Skin epidermis (tissue), 12 donors: ENCODE data around the gene FREM3.
"Not testable (repeated sequence)": the region's sequence is repeated elsewhere in the genome, so short reads cannot be mapped to it uniquely, and the experiment has no call there.

Source experiments
- H3K27ac ChIP-seq, 21 experiments: fragments of 200-600 bp; sonication (generic) in 11 of 21; one replicate each; pipeline ENCODE4 v1.5.0; 2020; ENCODE audit warnings: mild to moderate bottlenecking in 3 of 21, inconsistent platforms in 2 of 21, moderate library complexity in 2 of 21
- H3K4me3 ChIP-seq, 7 experiments: fragments of 200-600 bp; sonication (generic) in 2 of 7; one replicate each; pipeline ENCODE4 v1.5.0; 2020; ENCODE audit warnings: inconsistent platforms in 2 of 7, mild to moderate bottlenecking in 2 of 7, moderate library complexity in 1 of 7

Gene FREM3

DNA sequence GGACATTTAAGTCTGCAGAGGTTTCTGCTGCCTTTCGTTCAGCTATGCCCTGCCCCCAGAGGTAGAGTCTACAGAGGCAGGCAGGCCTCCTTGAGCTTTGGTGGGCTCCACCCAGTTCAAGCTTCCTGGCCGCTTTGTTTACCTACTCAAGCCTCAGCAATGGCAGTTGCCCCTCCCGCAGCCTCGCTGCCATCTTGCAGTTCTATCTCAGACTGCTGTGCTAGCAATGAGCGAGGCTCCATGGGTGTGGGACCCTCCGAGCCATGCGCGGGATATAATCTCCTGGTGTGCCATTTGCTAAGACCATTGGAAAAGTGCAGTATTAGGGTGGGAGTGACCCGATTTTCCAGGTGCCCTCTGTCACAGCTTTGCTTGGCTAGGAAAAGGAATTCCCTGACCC lies 26.8 kb downstream of the FREM3 start:
- H3K27ac ChIP-seq, H3K4me3 ChIP-seq: not testable (repeated sequence)

DNA sequence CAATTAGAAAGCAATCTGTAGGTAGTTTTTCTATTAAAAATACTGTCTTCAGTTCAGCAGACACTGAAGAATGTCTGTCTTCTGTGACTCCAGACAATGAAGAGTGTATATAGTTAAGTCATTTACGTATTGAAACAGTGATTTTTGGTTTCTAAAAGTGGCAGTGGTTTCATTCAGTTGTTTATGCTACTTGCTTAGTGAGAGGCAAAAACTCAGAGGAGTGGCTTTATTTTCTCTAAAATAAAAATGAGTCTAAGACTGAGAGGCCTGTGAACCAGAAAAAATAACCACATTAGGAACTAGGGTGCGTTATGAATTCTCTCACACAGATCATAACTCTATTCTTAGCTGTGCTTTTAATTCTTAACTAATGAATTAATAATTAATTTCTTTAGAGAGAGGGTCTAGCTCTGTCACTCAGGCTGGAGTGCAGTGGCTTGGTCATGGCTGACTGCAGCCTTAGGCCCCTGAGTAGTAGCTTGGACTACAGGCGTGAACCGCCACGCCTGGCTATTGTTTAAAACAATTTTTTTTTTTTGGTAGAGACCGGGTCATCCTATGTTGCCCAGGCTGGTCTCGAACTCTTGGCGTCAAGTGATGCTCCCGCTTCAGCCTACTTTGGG lies 31.4 kb downstream of the FREM3 start:
- H3K4me3 ChIP-seq: no peak overlapping the region
- no peak overlapping the region for H3K27ac ChIP-seq

DNA sequence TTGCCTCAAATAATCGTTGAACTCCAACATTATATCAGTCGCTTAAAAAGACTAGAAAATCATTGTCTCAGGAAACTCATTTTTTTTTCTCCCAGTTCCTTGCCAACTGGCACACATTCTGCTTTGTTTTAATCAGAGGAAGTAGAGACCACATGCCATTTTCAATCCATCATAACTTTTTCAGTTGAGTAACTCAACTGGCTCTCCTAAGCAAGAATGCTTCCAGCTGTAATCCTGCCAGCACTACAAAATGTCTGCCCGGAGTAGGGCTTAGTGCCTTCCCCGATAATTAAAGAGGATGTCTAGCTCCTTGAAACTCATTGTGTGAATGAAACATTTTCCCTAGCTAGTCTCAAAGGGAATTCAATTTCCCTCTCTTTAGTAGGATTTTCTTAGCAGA lies 33.0 kb downstream of the FREM3 start:
- H3K4me3 ChIP-seq: no peak overlapping the region
- no peak overlapping the region for H3K27ac ChIP-seq

DNA sequence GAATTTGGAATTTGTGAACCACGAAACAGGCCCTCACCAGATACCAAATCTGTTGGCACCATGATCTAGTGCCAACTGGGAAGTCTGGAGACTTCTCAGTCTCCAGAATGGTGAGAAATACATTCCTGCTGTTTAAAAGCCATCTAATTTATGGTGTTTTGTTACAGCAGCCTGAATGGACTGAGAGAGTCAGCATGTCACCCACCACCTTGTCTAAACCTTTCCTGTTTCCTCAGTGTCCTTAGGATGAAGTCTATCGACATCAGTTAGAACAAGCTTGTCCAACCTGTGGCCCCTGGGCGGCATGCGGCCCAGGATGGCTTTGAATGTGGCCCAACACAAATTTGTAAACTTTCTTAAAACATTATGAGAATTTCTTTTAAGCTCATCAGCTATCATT lies 42.1 kb downstream of the FREM3 start:
- H3K4me3 ChIP-seq: no peak overlapping the region
- no peak overlapping the region for H3K27ac ChIP-seq

DNA sequence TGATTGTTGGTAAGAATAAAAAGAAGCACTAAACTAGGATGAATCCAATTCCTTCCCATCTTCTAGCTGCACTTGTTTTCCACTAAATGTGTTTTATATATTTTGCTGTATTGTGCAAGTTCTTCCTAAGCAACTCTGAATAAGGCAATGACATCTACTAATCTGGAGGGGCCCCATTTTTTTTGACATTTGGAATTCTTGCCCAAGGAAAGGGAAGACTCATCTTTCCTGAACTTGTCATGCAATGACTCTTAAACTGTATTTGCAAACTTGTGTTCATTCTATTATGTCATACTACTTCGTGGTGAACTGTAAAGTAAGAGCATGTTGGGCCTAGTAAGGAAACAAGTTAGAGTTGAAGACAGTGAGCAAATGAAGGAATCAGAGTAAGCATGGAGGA lies 45.9 kb downstream of the FREM3 start:
- Histone ChIP-seq H3K4me3 (no peak overlapping the region), H3K27ac (no peak overlapping the region)

DNA sequence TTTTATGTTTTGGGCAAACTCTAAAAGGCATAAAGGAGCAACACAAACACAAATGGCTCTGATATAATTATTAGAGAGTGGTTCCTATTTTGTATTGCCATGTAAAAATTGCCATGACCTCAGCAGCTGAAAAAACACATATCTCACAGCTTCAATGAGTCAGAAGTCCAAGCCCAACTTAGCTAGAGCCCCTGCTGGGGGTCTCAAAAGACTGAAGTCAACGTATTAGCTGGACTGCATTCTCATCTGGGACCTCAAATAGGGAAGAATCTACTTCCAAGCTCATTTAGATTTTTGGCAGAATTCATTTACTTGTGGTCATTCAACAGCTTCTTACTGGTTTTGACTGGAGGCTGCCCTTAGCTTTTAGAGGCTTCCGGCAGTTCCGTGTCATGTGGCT lies 47.4 kb downstream of the FREM3 start:
- H3K27ac ChIP-seq: no peak overlapping the region
- no peak overlapping the region for H3K4me3 ChIP-seq

DNA sequence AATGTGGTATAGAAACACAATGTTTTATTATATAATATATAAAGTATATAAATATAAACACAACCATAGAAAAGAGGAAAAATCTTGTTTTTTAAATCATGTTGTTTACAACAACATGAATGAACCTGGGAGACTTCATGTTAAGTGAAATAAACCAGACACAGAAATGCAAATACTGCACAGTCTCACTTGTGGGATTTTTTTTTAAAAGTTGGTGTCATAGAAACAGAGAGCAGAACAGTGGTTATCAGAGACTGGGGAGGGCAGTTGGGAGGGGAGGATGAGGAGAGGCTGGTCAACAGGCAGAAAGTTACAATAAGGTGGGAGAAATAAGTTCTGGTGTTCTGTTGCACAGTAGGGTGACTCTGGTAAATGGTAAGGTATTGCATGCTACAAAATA lies 57.1 kb downstream of the FREM3 start:
- H3K4me3 ChIP-seq: no peak overlapping the region

DNA sequence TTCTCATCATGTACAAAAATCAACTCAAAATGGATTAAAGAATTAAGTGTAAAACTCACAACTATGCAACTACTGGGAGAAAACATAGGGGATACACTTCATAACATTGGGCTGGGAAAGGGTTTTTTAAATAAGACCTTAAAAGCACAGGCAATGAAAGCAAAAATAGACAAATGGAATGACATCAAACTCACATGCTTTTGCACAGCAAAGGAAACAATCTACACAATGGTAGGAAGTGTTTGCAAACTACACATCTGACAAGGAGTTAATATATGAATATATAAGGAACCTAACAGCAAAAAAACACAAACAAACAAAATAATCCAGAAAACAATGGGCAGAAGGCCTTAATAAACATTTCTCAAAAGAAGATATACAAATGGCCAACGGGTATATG lies 57.9 kb downstream of the FREM3 start:
- Histone ChIP-seq H3K4me3 (no peak overlapping the region), H3K27ac (no peak overlapping the region)

More for the DNA sequence above, 57.1 kb downstream of the FREM3 start:
- H3K27ac ChIP-seq: no peak overlapping the region

DNA sequence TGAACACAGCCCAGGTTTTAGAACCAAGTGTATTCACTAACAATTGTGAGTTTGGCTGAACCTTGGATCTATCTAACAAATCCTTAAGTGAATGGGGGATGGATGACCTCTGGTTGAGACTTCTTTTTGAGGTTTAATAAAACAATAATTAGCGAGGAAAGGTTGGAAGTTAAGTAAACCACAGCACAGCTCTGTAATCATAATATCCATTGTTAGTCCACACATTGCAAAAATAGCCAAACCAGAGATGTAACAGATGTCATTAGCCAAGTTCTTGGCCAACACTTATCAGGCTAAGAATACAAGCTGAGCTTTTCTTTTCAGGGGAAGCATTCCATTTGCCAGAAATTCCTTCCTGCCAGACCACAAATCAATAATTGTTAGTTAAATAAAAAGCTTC lies 59.1 kb downstream of the FREM3 start:
- Histone ChIP-seq H3K4me3 (no peak overlapping the region), H3K27ac (no peak overlapping the region)

DNA sequence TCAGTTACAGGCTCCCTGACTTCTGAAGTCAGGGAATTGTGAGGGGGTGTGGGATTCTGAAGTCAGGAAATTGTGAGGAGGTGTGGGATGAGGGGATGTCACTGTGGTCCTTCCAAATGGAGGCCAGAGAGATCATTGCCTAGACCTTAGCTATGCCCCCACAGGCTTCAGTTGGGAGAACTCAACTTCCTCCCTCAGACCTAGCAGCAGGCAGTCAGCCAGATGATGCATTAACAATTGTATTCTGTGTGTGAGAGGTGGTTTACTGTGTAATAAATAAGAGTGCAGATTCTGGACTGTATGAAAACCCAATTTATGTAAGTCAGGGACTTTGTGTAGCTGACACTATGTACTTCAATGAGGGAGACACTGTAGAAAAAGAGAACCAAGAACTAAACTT lies 65.7 kb downstream of the FREM3 start:
- H3K27ac ChIP-seq: no peak overlapping the region
- H3K4me3 ChIP-seq: no peak overlapping the region

DNA sequence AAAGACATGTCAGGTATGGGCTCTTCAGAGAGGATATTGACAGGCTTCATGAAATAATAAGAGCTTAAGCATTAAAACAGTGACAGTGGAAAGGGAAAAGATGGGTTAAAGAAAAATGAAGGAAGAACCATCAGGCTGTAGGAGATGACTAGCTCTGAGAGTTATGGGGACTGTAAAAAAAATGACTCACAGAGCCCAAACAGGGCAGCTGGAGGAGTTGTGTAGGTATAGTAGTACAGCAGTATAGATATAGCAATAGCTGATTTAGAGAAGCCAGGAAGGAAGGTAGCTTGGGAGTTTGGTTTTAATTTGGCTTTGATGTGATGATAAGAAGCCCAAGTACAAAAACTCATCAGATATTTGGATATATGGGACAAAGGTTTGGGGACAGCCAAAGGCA lies 66.6 kb downstream of the FREM3 start:
- no peak overlapping the region for H3K27ac ChIP-seq

DNA sequence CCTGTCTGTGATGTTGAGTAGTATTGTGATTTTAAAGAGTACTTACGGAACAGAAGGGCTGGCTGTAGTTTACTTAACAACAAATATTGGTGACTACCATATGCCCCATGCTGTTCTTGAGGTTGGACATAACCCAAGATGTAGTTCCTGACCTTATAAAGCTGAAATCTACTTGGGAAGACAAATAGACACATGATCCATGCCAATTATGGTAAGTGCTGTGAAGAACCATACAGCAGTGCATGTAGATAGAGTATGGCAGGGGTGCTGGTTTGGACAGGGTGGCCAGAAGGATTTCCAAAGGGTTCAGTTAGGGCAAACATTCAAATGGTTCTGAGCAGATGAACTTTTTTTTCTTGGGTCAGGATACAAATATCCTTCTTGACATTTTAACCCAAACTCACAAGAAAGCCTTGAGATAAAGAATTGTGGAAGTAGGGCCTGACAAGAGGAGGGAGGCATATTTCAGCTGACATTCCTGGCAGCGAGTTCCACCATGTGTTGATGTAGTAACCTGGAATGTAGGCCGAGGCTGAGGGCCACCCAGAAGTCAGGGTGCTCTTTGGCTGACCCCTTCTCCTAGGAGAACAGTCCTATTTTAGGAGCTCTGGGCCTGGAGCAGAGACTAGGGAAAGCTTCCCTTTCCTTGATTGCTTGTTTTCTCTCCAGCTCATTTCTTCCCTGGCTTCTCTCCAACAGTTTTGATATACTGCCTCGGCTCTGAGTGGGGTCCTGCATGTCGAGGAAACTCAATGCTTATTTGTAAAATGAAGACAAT lies 74.2 kb downstream of the FREM3 start:
- Histone ChIP-seq H3K4me3 (no peak overlapping the region), H3K27ac (no peak overlapping the region)

More for the DNA sequence above, 66.6 kb downstream of the FREM3 start:
- H3K4me3 ChIP-seq: no peak overlapping the region

DNA sequence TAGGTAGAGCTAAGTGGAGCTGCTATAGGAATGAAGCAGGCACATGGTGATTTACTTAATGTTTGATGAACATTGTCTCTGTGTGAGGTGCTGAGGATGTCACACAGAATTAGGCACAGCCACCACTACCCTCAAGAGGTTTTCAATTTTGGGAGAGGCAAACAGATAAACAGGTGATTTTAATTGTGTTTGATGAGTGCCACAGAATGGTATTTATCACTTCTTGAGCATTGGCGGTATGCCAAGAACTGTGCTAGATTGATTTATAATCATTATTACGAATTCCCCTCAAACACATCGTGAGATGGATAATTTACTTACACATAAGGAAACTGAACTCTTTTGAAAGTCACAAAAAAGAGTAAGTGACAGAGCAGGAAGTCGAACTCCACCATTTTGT lies 74.8 kb downstream of the FREM3 start:
- no peak overlapping the region for H3K27ac ChIP-seq
- H3K4me3 ChIP-seq: no peak overlapping the region

DNA sequence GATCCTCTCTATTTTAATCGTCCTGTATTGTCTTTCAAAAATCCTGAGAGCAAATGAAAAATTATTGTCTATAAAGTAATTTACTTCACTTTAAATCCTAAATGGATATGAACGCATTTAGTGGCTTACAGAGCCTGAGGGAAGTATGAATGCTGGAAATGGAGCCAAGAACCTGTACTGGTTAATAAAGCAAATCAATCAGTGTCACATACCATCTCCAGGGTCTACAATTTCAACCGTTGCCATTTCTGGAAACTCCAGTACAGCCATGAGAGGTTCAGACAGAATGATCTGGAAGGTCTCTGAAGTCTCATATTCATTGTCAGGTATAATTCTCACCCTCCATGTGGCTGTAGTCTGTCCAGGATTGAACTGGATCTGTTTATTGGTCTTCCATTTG lies 76.6 kb downstream of the FREM3 start:
- no peak overlapping the region for H3K27ac ChIP-seq
- H3K4me3 ChIP-seq: no peak overlapping the region

DNA sequence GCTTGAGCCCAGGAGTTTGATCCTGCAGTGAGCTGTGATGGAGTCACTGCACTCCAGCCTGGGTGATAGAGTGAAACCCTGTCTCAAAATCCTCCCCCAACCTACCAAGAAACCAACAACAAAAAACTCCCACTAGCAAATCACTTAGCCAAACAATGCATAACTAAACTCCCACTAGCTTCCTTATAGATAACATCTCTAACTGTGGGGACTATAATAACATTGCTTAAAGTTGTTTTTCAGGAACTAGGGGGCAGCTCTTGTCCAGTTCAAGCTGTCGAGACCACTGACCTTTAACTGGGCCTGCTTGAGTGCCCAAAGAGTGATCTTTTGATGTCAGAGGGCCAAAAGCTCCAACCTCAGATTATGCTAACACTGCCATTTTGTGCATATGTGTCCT lies 81.7 kb downstream of the FREM3 start:
- no peak overlapping the region for H3K4me3 ChIP-seq
- H3K27ac ChIP-seq: no peak overlapping the region

DNA sequence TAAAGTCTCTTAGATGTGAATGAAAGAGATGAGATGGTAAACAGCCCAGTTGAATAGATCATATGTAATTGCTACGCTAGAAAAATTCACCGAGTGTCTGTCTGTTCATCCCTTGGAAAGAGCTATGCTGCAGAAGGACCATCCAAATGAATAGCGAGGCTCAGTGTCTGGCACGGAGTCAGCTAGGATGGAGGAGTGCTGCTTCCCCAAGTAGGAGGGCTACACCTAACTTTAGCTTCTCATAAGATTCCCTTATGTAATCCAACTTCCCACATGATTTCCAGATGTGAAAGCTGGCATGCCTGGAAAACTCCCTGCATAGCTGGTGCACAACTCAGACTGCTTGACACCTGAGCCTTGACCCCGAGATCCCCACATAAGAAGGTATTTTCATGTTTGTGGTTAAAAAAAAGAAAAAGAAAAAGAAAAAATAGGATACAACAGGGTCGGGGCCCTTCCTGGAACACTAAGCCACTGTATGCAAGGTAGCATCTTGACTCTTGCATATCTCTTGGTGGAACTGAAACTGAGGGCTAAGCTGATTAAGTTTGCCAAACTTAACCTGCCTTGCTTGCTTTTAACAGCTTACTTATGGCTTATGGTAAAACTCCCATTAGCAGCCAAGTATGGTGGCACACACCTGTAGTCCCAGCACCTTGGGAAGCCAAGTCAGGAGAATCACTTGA lies 82.3 kb downstream of the FREM3 start:
- H3K27ac ChIP-seq: no peak overlapping the region
- no peak overlapping the region for H3K4me3 ChIP-seq

DNA sequence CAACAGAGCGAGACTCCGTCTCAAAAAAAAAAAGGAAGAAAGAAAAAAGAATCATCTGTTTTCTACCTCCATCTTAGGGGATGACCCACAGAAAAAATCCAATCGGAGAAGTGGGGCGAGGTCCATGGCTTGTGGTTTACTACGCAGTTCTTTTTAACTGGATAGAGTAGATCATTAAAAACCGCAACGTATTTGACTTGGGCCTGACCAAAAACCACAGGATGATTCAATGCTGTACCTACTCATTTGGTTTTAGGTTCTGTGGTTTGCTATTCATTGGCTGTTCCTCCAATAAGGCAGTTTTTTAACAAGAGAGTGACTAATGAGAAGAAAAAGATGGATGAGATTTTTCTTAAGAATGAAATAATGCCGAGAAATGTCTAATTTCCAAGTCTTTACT lies 83.7 kb downstream of the FREM3 start:
- Histone ChIP-seq H3K4me3 (no peak overlapping the region), H3K27ac (no peak overlapping the region)

DNA sequence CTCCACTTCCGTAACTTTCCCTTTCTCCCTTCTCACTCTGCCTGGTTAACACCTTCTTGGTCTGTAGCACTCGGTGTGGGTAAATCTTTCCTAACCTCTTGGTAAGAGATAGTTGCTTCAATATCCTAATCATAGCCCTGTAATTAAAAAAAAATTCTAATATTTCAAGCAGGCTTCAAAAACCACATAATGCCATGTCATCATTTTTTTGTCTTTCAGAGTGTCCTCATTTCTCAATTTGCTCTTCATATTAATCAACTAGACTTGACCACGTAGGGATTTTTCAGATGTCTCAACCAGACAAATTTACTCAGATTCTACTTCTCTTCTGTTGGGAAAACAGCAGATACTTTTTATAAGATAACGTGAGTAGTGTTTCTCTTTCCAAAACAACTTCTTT lies 91.0 kb downstream of the FREM3 start:
- Histone ChIP-seq H3K4me3 (no peak overlapping the region), H3K27ac (no peak overlapping the region)

DNA sequence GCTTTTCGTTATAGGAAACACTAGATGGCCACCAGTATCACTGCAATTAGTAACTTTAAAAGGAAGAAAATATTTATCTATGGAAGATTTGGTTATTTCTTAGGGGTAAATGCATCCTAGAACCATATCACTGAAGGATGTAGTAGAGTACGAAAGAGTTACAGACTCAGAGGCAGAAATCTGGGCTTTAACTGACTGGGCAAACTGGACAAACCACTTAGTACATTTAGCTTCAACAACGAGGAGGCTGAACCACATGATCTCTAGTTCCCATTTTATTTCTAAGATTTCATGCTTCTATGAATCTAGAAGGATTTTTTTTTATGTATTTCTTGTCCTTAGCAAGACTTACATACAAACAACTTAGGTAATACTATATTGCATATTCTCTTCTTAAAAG lies 94.0 kb downstream of the FREM3 start:
- Histone ChIP-seq H3K4me3 (no peak overlapping the region), H3K27ac (no peak overlapping the region)

DNA sequence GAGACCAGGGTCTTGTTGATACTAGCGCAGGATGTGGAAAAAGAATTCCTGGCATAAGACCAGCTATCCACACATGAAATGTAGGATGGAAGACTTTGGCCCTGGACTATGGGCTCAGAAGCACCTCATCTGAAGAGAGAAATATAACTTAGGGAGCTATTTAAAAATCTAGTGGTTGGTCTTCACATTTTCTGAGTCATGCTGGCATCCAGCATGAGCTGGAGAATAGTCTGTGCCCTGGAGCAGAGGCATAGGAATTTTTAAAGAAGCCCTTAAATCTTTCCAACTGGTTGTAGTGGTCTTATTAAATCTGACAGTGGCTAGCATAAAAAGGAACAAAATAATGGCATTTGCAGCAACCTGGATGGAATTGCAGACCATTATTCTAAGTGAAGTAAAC lies 100.6 kb downstream of the FREM3 start:
- Histone ChIP-seq H3K27ac (no peak overlapping the region), H3K4me3 (no peak overlapping the region)

DNA sequence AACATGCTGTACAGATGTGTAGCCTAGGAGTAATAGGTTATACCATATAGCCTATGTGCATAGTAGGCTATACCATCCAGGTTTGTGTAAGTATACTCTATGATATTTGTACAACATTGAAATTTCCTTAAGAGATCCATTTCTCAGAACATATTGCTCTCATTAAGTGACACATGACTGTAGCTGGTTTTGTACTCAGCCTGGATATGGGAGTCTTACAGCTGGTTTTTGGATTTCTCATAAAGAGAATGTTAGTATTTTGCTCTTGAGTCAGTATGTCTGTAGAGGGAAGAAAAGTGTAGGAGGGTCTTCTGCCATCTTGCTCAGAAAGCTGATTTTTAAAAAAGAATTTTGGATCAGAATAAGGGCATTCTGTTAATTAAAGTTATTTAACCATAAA lies 101.7 kb downstream of the FREM3 start:
- Histone ChIP-seq H3K27ac (no peak overlapping the region), H3K4me3 (no peak overlapping the region)
